ENCODE measurements around the gene ATP6V1F. TPM values are rescaled to one million over a fixed set of nuclear protein-coding genes. Genes with fewer than 3 reads are reported as not detected.

The ATP6V1F gene
- total RNA-seq, 1 experiment from 2014 or later: 149 TPM

DNA sequence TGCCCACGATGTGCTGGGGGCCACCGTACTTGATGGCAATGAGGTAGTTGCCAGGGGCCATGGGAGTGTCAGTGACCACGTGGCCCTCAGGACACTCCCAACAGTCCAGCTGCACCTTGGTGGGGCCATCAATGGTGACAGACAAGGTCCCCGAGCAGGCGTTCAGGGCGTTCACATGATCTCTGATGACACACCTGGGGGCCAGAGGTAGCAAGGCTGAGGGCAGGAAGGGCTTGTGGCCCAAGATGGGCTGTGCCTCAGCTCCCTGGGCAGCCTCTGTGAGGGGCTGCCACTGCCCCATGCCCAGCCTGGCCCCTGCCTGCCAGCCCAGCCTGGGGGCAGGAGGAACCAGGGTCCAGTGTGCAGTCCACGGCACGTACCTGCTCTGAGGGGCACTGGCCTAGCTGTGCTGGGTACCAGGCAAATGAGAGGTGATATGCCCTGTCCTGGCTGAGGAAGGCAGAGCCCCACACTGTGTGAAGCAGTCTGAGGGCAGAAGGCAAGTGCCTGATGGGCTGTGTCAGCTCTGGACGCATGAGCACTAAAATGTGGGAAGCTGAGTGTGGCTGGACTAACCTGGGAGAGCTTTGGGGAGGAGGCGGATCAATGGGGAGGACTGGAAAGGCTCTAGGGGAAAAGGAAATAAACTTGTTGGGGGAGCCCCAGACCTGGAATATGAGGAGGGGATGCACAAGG lies 51.4 kb downstream of the ATP6V1F start:
- TF ChIP-seq, protein P1, sequence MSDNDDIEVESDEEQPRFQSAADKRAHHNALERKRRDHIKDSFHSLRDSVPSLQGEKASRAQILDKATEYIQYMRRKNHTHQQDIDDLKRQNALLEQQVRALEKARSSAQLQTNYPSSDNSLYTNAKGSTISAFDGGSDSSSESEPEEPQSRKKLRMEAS (IDR thresholded peaks at IDR 0.05): no peak
- TF ChIP-seq RAD21 (IDR thresholded peaks at IDR 0.05; ENCODE audit: low read depth) (no peak), FOSL1 (IDR thresholded peaks at IDR 0.05; ENCODE audit: low read depth) (no peak), POLR2A (IDR thresholded peaks at IDR 0.05; ENCODE audit: borderline replicate concordance, extremely low read depth, insufficient read depth, insufficient read length) (no peak), CBX3 (IDR thresholded peaks at IDR 0.05; ENCODE audit: low read depth) (no peak), SP1 (IDR thresholded peaks at IDR 0.05; ENCODE audit: low read depth) (no peak), SIN3A (IDR thresholded peaks at IDR 0.05; ENCODE audit: low read depth) (no peak), CEBPB (IDR thresholded peaks at IDR 0.05; ENCODE audit: low read depth) (no peak), TCF7L2 (IDR thresholded peaks at IDR 0.05; ENCODE audit: borderline replicate concordance, extremely low read depth, insufficient read depth, insufficient read length) (no peak), EZH2phosphoT487 (IDR thresholded peaks at IDR 0.05; ENCODE audit: borderline replicate concordance) (no peak), ZNF274 (IDR thresholded peaks at IDR 0.05; ENCODE audit: low read depth, low read length) (no peak), JUND (IDR thresholded peaks at IDR 0.05) (no peak)
- TF ChIP-seq, protein P2, sequence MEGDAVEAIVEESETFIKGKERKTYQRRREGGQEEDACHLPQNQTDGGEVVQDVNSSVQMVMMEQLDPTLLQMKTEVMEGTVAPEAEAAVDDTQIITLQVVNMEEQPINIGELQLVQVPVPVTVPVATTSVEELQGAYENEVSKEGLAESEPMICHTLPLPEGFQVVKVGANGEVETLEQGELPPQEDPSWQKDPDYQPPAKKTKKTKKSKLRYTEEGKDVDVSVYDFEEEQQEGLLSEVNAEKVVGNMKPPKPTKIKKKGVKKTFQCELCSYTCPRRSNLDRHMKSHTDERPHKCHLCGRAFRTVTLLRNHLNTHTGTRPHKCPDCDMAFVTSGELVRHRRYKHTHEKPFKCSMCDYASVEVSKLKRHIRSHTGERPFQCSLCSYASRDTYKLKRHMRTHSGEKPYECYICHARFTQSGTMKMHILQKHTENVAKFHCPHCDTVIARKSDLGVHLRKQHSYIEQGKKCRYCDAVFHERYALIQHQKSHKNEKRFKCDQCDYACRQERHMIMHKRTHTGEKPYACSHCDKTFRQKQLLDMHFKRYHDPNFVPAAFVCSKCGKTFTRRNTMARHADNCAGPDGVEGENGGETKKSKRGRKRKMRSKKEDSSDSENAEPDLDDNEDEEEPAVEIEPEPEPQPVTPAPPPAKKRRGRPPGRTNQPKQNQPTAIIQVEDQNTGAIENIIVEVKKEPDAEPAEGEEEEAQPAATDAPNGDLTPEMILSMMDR (IDR thresholded peaks at IDR 0.05 in 2 of 3, conservative IDR thresholded peaks at IDR 0.05 in 1 of 3; ENCODE audit: borderline replicate concordance in 1 of 3, insufficient read depth in 1 of 3, low read depth in 2 of 3, low read length in 2 of 3): no peak
- CTCF ChIA-PET: no interaction called here
- H3K9ac ChIP-seq (ENCODE audit: low read length): no peak overlapping the region
- H3K9me2 ChIP-seq (ENCODE audit: insufficient read depth): no peaks in the 10 kb centered on the region
- H3K4me2 ChIP-seq (ENCODE audit: low read length): no peak overlapping the region
- H3K9me3 ChIP-seq (ENCODE audit: control insufficient read depth in 1 of 2, insufficient read depth in 1 of 2, low read depth in 1 of 2, low read length in 2 of 2): no peaks in the 10 kb centered on the region
- no peaks in the 10 kb centered on the region for H3K36me3 ChIP-seq (ENCODE audit: control insufficient read depth in 1 of 2, insufficient read depth in 2 of 2, low read length in 2 of 2)
- RAD21 ChIA-PET (ENCODE audit: low non-redundant PET in 1 of 2, low total read pairs in 2 of 2, uncharacterized antibody in 2 of 2, unreplicated experiment in 2 of 2): no interaction called here
- H3K4me1 ChIP-seq (ENCODE audit: control insufficient read depth in 1 of 2, insufficient read depth in 2 of 2, low read length in 2 of 2): peaks cover 0 to 5% of the 10 kb centered on the region in 2 experiments; a peak in 1 of 4 replicates
- H2AFZ ChIP-seq (ENCODE audit: low read depth, low read length, poor library complexity, severe bottlenecking): no peak overlapping the region
- ATAC-seq (no peak), DNase-seq (ENCODE audit: low read depth, low spot score) (no peak)
- BruUV-seq (replicated peaks): no TSS peak
- no peak overlapping the region for H3K27ac ChIP-seq (ENCODE audit: low read depth, low read length)
- H4K20me1 ChIP-seq (ENCODE audit: insufficient read depth): no peaks in the 10 kb centered on the region
- no peak overlapping the region for H3K4me3 ChIP-seq (replicated peaks in 1 of 2; ENCODE audit: low read depth in 1 of 2, low read length in 2 of 2)
- intact Hi-C loops (cut with micrococcal nuclease): no loop called here
- H3K27me3 ChIP-seq (ENCODE audit: insufficient read depth, low read length): no peaks in the 10 kb centered on the region; the same call in 1 of the 2 replicates
- POLR2A ChIA-PET: no interaction called here
- H3K79me2 ChIP-seq (ENCODE audit: insufficient read depth, low read length): no peaks in the 10 kb centered on the region
